Ishikawa (cell line): ENCODE measurements around the gene RAD51B.

Source experiments
- CEBPB ChIP-seq: IDR thresholded peaks from 2 replicates; pipeline ENCODE4 v1.6.1; 2012
- CREB1 ChIP-seq: IDR thresholded peaks from 2 replicates; pipeline ENCODE4 v1.6.1; 2012; ENCODE audit warnings: low read depth
- EGR1 ChIP-seq: IDR thresholded peaks from 2 replicates; pipeline ENCODE4 v1.6.1; 2012
- EP300 ChIP-seq: IDR thresholded peaks from 2 replicates; pipeline ENCODE4 v1.6.1; 2012; ENCODE audit warnings: borderline replicate concordance
- FOXM1 ChIP-seq: IDR thresholded peaks from 2 replicates; pipeline ENCODE4 v1.6.1; 2012; ENCODE audit warnings: low read depth, borderline replicate concordance
- RAD21 ChIP-seq: IDR thresholded peaks from 2 replicates; pipeline ENCODE4 v1.6.1; 2012; ENCODE audit warnings: low read depth
- REST ChIP-seq: IDR thresholded peaks from 2 replicates; pipeline ENCODE4 v1.6.1; 2012; ENCODE audit warnings: low read depth, mild to moderate bottlenecking
- TAF1 ChIP-seq: IDR thresholded peaks from 2 replicates; pipeline ENCODE4 v1.6.1; 2012; ENCODE audit warnings: low read depth, mild to moderate bottlenecking
- TCF12 ChIP-seq: IDR thresholded peaks from 2 replicates; pipeline ENCODE4 v1.6.1; 2012; ENCODE audit warnings: low read depth
- TEAD4 ChIP-seq: IDR thresholded peaks from 2 replicates; pipeline ENCODE4 v1.6.1; 2012
- YY1 ChIP-seq: IDR thresholded peaks from 2 replicates; pipeline ENCODE4 v1.6.1; 2012; ENCODE audit warnings: low read depth
- ZBTB7A ChIP-seq: IDR thresholded peaks from 2 replicates; pipeline ENCODE4 v1.6.1; 2012; ENCODE audit warnings: low read depth
- TF ChIP-seq, protein P1 (sequence below): IDR thresholded peaks from 2 replicates; pipeline ENCODE4 v1.6.1; 2012
- TF ChIP-seq, protein P2 (sequence below): IDR thresholded peaks from 2 replicates; pipeline ENCODE4 v1.6.1; 2012

DNA sequence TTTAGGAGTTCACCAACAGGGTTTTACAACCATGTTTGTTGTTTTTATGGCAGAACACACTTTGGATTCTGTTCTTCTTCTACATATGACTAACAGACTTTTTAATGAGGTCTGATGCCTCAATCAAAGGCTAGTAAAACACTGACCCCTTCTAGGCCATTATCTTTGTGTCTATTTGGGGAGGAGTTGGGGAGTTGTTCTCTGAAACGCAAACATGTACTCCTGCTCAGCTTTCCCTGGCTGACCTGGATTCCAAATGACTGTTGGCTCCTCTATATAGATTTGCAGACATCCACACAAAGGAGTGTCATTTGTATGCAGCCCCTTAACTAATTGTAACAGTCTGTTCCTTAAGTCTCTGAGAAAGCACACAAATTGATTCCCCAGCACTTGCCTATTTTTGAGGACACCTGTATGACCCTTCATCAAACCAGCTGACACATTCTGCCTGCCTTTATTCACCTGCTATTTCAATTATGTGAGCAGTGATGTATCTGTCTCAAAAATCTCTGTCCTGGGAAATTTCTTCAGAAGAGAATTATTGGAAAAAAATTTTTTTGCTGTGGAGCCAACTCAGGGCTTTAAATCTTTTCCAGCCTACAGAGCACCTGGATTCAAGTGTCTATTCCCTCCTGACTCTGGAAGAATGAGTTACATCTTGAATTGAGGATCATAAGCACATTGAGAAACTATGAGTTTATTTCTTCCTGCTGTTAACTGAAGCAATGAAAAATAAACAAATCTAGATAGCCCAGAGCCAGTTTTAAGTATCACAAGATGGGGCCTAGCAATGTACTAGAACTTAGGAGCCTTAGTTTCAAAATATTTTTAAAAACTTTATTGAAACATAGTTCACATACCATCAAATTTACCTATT lies 417.2 kb downstream of the RAD51B start:
- TF ChIP-seq EP300 (no peak), RAD21 (no peak), YY1 (no peak), TEAD4 (no peak), CREB1 (no peak), TAF1 (no peak), EGR1 (no peak), CEBPB (no peak), FOXM1 (no peak), TCF12 (no peak), REST (no peak), ZBTB7A (no peak)
- TF ChIP-seq, protein P1, sequence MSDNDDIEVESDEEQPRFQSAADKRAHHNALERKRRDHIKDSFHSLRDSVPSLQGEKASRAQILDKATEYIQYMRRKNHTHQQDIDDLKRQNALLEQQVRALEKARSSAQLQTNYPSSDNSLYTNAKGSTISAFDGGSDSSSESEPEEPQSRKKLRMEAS, result no peak
- TF ChIP-seq, protein P2, sequence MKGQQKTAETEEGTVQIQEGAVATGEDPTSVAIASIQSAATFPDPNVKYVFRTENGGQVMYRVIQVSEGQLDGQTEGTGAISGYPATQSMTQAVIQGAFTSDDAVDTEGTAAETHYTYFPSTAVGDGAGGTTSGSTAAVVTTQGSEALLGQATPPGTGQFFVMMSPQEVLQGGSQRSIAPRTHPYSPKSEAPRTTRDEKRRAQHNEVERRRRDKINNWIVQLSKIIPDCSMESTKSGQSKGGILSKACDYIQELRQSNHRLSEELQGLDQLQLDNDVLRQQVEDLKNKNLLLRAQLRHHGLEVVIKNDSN, result no peak
